ENCODE data around the gene TBXT.
"Not testable (repeated sequence)": the region's sequence is repeated elsewhere in the genome, so short reads cannot be mapped to it uniquely, and the experiment has no call there.

TBXT gene

GRCh38 chr6:166192136-166192535 lies 24.5 kb upstream of the TBXT start:
- Mint-ChIP-seq H3K4me1 (ENCODE audit: low read depth) (no peaks in the 10 kb centered on the region), H3K9me3 (no peaks in the 10 kb centered on the region), H3K4me3 (no peak overlapping the region), H3K27me3 (ENCODE audit: low read depth) (no peaks in the 10 kb centered on the region), H3K36me3 (ENCODE audit: low read depth) (no peaks in the 10 kb centered on the region), H3K27ac (no peak overlapping the region)

GRCh38 chr6:166179704-166180103 lies 12.1 kb upstream of the TBXT start:
- H3K9me3 Mint-ChIP-seq, result no peaks in the 10 kb centered on the region

GRCh38 chr6:166176106-166176505 lies 8.5 kb upstream of the TBXT start:
- Mint-ChIP-seq H3K27ac (no peak overlapping the region), H3K4me3 (no peak overlapping the region), H3K9me3 (no peaks in the 10 kb centered on the region), H3K36me3 (ENCODE audit: low read depth) (no peaks in the 10 kb centered on the region), H3K4me1 (ENCODE audit: low read depth) (no peaks in the 10 kb centered on the region), H3K27me3 (ENCODE audit: low read depth) (peaks cover 11% of the 10 kb centered on the region)

More at GRCh38 chr6:166179704-166180103, 12.1 kb upstream of the TBXT start:
- Mint-ChIP-seq H3K27me3 (ENCODE audit: low read depth) (peaks cover 11% of the 10 kb centered on the region), H3K4me3 (no peak overlapping the region), H3K4me1 (ENCODE audit: low read depth) (no peaks in the 10 kb centered on the region), H3K36me3 (ENCODE audit: low read depth) (no peaks in the 10 kb centered on the region), H3K27ac (no peak overlapping the region)

- not testable (repeated sequence) for H3K36me3 Mint-ChIP-seq (ENCODE audit: low read depth); H3K9me3 Mint-ChIP-seq; H3K4me1 Mint-ChIP-seq (ENCODE audit: low read depth); H3K4me3 Mint-ChIP-seq; H3K27ac Mint-ChIP-seq
- H3K27me3 Mint-ChIP-seq (ENCODE audit: low read depth), result peaks cover 15% of the 10 kb centered on the region
These were observed 7.4 kb upstream of the TBXT start for GRCh38 chr6:166175093-166175492.

GRCh38 chr6:166174031-166174430 lies 6.4 kb upstream of the TBXT start:
- Mint-ChIP-seq H3K27me3 (ENCODE audit: low read depth) (peaks cover 24% of the 10 kb centered on the region), H3K4me1 (ENCODE audit: low read depth) (no peaks in the 10 kb centered on the region), H3K4me3 (no peak overlapping the region), H3K9me3 (no peaks in the 10 kb centered on the region), H3K27ac (no peak overlapping the region), H3K36me3 (ENCODE audit: low read depth) (no peaks in the 10 kb centered on the region)

GRCh38 chr6:166173281-166173951 lies 5.8 kb upstream of the TBXT start:
- Mint-ChIP-seq H3K36me3 (ENCODE audit: low read depth) (no peaks in the 10 kb centered on the region), H3K4me1 (ENCODE audit: low read depth) (peaks cover 3% of the 10 kb centered on the region), H3K4me3 (no peak overlapping the region), H3K9me3 (no peaks in the 10 kb centered on the region), H3K27ac (no peak overlapping the region), H3K27me3 (ENCODE audit: low read depth) (peaks cover 29% of the 10 kb centered on the region)

- Mint-ChIP-seq H3K27me3 (ENCODE audit: low read depth) (peaks cover 32% of the 10 kb centered on the region), H3K36me3 (ENCODE audit: low read depth) (no peaks in the 10 kb centered on the region), H3K4me1 (ENCODE audit: low read depth) (peaks cover 5% of the 10 kb centered on the region), H3K9me3 (no peaks in the 10 kb centered on the region), H3K27ac (no peak overlapping the region), H3K4me3 (no peak overlapping the region)
These were observed 4.9 kb upstream of the TBXT start for GRCh38 chr6:166172546-166172945.

- peaks cover 48% of the 10 kb centered on the region for H3K27me3 Mint-ChIP-seq (ENCODE audit: low read depth)
- H3K9me3 Mint-ChIP-seq, result no peaks in the 10 kb centered on the region
- peaks cover 5% of the 10 kb centered on the region for H3K4me1 Mint-ChIP-seq (ENCODE audit: low read depth)
- H3K36me3 Mint-ChIP-seq (ENCODE audit: low read depth), result no peaks in the 10 kb centered on the region
- H3K27ac Mint-ChIP-seq, result no peak overlapping the region
- no peak overlapping the region for H3K4me3 Mint-ChIP-seq
These were observed 2.1 kb upstream of the TBXT start for GRCh38 chr6:166169549-166170421.

- no peaks in the 10 kb centered on the region for H3K36me3 Mint-ChIP-seq (ENCODE audit: low read depth)
- peaks cover 57% of the 10 kb centered on the region for H3K27me3 Mint-ChIP-seq (ENCODE audit: low read depth)
- H3K4me3 Mint-ChIP-seq, result no peak overlapping the region
- H3K9me3 Mint-ChIP-seq, result no peaks in the 10 kb centered on the region
- H3K27ac Mint-ChIP-seq, result no peak overlapping the region
- H3K4me1 Mint-ChIP-seq (ENCODE audit: low read depth), result peaks cover 5% of the 10 kb centered on the region
These were observed 1.2 kb upstream of the TBXT start for GRCh38 chr6:166168616-166169548.

GRCh38 chr6:166167258-166167731 lies 356 bp downstream of the TBXT start:
- H3K9me3 Mint-ChIP-seq, result no peaks in the 10 kb centered on the region
- H3K4me1 Mint-ChIP-seq (ENCODE audit: low read depth), result peaks cover 5% of the 10 kb centered on the region
- no peak overlapping the region for H3K27ac Mint-ChIP-seq
- no peaks in the 10 kb centered on the region for H3K36me3 Mint-ChIP-seq (ENCODE audit: low read depth)
- H3K27me3 Mint-ChIP-seq (ENCODE audit: low read depth), result peaks cover 58% of the 10 kb centered on the region
- H3K4me3 Mint-ChIP-seq, result no peak overlapping the region

GRCh38 chr6:166166314-166167257 lies 1.1 kb downstream of the TBXT start:
- Mint-ChIP-seq H3K4me1 (ENCODE audit: low read depth) (peaks cover 5% of the 10 kb centered on the region), H3K4me3 (no peak overlapping the region), H3K36me3 (ENCODE audit: low read depth) (no peaks in the 10 kb centered on the region), H3K27ac (no peak overlapping the region), H3K27me3 (ENCODE audit: low read depth) (peaks cover 58% of the 10 kb centered on the region), H3K9me3 (no peaks in the 10 kb centered on the region)

GRCh38 chr6:166165558-166166313 lies 1.9 kb downstream of the TBXT start:
- peaks cover 53% of the 10 kb centered on the region for H3K27me3 Mint-ChIP-seq (ENCODE audit: low read depth)
- H3K36me3 Mint-ChIP-seq (ENCODE audit: low read depth), result no peaks in the 10 kb centered on the region
- peaks cover 5% of the 10 kb centered on the region for H3K4me1 Mint-ChIP-seq (ENCODE audit: low read depth)
- H3K4me3 Mint-ChIP-seq, result no peak overlapping the region
- H3K27ac Mint-ChIP-seq, result no peak overlapping the region
- H3K9me3 Mint-ChIP-seq, result no peaks in the 10 kb centered on the region

Data from T-helper 1 cell treated with Interleukin-12 subunit alpha and Interleukin-12 subunit beta and Interleukin-4 antibody, amounts not matched to agents 30 μg/mL and 1 μg/mL, for 36 hours (primary cell).